Measurements from ENCODE around the gene HSPE1. TPM values are rescaled to one million over a fixed set of nuclear protein-coding genes. Genes with fewer than 3 reads are reported as not detected.
A peak's percentile ranks its signal among the peaks of the same experiment; 100 is the strongest.

The HSPE1 gene
- total and polyA plus RNA-seq, 2 of the 8 experiments (the other 6 are each of a cell fraction or from before 2014, with no cell fraction given) = 206 to 377 TPM

DNA sequence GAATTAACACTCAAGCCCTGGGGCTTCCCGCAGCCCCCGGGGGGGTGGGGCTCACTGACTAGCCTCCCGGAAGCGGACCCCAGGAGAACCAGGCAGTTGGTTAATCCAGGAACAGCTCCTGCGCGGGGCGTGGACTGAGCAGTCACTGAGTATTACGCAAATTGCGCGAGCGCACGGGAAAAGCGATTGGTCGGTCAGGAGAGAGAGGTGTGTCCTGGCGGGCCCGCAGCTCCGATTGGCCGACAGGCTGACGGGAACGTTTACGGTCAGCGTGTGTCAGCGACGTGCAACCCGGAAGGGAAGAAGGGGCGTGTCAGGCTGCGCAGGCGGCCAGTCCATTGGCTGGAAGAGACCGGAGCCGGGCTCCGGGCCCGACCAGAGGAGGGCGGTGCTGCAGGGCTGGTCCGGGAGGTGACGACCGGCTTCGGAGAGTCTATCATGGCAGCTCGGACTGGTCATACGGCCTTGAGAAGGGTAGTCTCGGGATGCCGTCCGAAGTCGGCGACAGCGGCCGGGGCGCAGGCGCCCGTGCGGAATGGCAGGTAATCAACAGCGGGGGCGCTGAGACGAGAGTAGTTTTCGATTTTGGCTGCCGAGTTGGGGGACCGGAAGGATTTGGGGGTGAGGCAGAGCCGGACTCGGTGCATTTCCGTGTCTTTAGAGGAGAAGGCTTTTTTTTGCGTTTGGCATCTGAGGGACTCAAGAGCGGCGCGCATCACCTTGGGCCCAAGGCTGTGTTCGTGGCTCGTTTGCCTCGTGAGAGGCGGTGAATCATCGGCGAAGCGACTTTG, 46.9 kb upstream of the HSPE1 start, which contains the start of gene COQ10B (continued):
- no peak for TF ChIP-seq JUN (IDR thresholded peaks at IDR 0.05; ENCODE audit: low read depth, low read length)
- TF ChIP-seq HDAC6 (IDR thresholded peaks at IDR 0.05; ENCODE audit: low read depth, low read length) = no peak
- TF ChIP-seq, protein P1, sequence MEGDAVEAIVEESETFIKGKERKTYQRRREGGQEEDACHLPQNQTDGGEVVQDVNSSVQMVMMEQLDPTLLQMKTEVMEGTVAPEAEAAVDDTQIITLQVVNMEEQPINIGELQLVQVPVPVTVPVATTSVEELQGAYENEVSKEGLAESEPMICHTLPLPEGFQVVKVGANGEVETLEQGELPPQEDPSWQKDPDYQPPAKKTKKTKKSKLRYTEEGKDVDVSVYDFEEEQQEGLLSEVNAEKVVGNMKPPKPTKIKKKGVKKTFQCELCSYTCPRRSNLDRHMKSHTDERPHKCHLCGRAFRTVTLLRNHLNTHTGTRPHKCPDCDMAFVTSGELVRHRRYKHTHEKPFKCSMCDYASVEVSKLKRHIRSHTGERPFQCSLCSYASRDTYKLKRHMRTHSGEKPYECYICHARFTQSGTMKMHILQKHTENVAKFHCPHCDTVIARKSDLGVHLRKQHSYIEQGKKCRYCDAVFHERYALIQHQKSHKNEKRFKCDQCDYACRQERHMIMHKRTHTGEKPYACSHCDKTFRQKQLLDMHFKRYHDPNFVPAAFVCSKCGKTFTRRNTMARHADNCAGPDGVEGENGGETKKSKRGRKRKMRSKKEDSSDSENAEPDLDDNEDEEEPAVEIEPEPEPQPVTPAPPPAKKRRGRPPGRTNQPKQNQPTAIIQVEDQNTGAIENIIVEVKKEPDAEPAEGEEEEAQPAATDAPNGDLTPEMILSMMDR (IDR thresholded peaks at IDR 0.05; ENCODE audit: control extremely low read depth in 1 of 3, insufficient read depth in 1 of 3, low read depth in 1 of 3, low read length in 3 of 3) = peak; percentile 0 to 23 (median 20); a peak in 2 of 4 replicates
- no peak for TF ChIP-seq RAD21 (IDR thresholded peaks at IDR 0.05 in 1 of 2, conservative IDR thresholded peaks at IDR 0.05 in 1 of 2; ENCODE audit: low read depth in 2 of 2, low read length in 2 of 2)
